ENCODE measurements around the gene RPLP1.

The RPLP1 gene

GRCh38 chr15:69499521-69500211 is 47.0 kb downstream of the RPLP1 start:
- no peak for DNase-seq

- no peak for DNase-seq
These were observed 47.7 kb downstream of the RPLP1 start for GRCh38 chr15:69500339-69500738.

GRCh38 chr15:69501456-69501855 is 48.8 kb downstream of the RPLP1 start:
- DNase-seq = no peak

- no peak for DNase-seq
These were observed 49.9 kb downstream of the RPLP1 start for GRCh38 chr15:69502470-69503045.

- no peak for DNase-seq
These were observed 51.9 kb downstream of the RPLP1 start for GRCh38 chr15:69504352-69505040.
